ENCODE results near the gene PANX1. TPM values are rescaled to one million over a fixed set of nuclear protein-coding genes. Genes with fewer than 3 reads are reported as not detected.

Gene PANX1
- total RNA-seq, 1 experiment from 2014 or later = 37.5 TPM

- Histone ChIP-seq H3K23ac (ENCODE audit: insufficient read length, low read depth, low read length) (no peak overlapping the region), H3K4me2 (ENCODE audit: insufficient read depth, insufficient read length, low read length) (no peak overlapping the region), H3K27me3 (ENCODE audit: insufficient read depth, low read length) (no peaks in the 10 kb centered on the region), H2BK15ac (ENCODE audit: low read depth, low read length) (no peak overlapping the region), H4K5ac (ENCODE audit: insufficient read length, low read depth, low read length) (no peak overlapping the region), H3K79me1 (ENCODE audit: insufficient read depth, low read depth, low read length, poor library complexity, severe bottlenecking) (no peaks in the 10 kb centered on the region), H4K8ac (replicated peaks; ENCODE audit: insufficient read length, low read depth, low read length) (no peak overlapping the region), H3K27ac (ENCODE audit: insufficient read length, low read depth, low read length) (no peak overlapping the region), H2BK12ac (ENCODE audit: insufficient read length, low read depth, low read length) (no peak overlapping the region), H3K4ac (ENCODE audit: low read depth, low read length) (no peak overlapping the region), H2AFZ (ENCODE audit: low read length) (no peak overlapping the region), H3K56ac (ENCODE audit: insufficient read length, low read depth, low read length) (no peak overlapping the region), H2BK5ac (ENCODE audit: insufficient read length, low read length) (no peak overlapping the region), H3K23me2 (ENCODE audit: insufficient read length, low read depth, low read length, poor library complexity, severe bottlenecking) (no peaks in the 10 kb centered on the region), H4K91ac (ENCODE audit: insufficient read length, low read depth, low read length) (no peak overlapping the region), H2BK120ac (ENCODE audit: low read depth, low read length, poor library complexity, severe bottlenecking) (no peak overlapping the region), H3K14ac (ENCODE audit: insufficient read depth, low read length) (no peak overlapping the region), H3K79me2 (ENCODE audit: insufficient read depth, low read length) (no peaks in the 10 kb centered on the region), H4K20me1 (ENCODE audit: control insufficient read depth, insufficient read depth, insufficient read length) (no peaks in the 10 kb centered on the region), H3T11ph (ENCODE audit: low read length) (no peak overlapping the region), H3K18ac (ENCODE audit: insufficient read length, low read depth, low read length) (no peak overlapping the region), H2BK20ac (ENCODE audit: low read depth, low read length, poor library complexity, severe bottlenecking) (no peak overlapping the region), H3K9ac (ENCODE audit: extremely low read depth, insufficient read length, low read length) (no peak overlapping the region), H3K4me1 (ENCODE audit: insufficient read depth, low read length) (no peaks in the 10 kb centered on the region), H2AK5ac (ENCODE audit: insufficient read length, low read length) (no peak overlapping the region), H3K9me3 (ENCODE audit: control insufficient read depth, low read depth, low read length) (no peaks in the 10 kb centered on the region)
- DNase-seq = no peak
- peaks cover 8 to 13% of the 10 kb centered on the region in 2 experiments for H3K4me1 Mint-ChIP-seq
- TF ChIP-seq CTCF (conservative IDR thresholded peaks at IDR 0.05) = no peak
- peaks cover 7 to 30% (median 16%) of the 10 kb centered on the region in 3 experiments for H3K36me3 Mint-ChIP-seq (ENCODE audit: insufficient read depth in 1 of 3, low read depth in 3 of 3)
- no peaks in the 10 kb centered on the region for H3K27me3 Mint-ChIP-seq (ENCODE audit: low read depth)
- H3K27ac Mint-ChIP-seq = no peak overlapping the region; a peak in 1 of 7 replicates
- no peak overlapping the region for H3K4me3 Mint-ChIP-seq
- WGBS (ENCODE audit: extremely low coverage, insufficient read length, low lambda C conversion rate) = no CpG with 5 or more reads among the region's 4 CpGs
- H3K9me3 Mint-ChIP-seq = peaks cover 15 to 22% of the 10 kb centered on the region in 2 experiments
These were observed 21.9 kb upstream of the PANX1 start for GRCh38 chr11:94106716-94107115.

Measured in H9 (cell line).